ENCODE measurements around the gene ELAVL3. TPM values are rescaled to one million over a fixed set of nuclear protein-coding genes. Genes with fewer than 3 reads are reported as not detected.

Gene ELAVL3
- total RNA-seq, 4 donors from 2014 or later: not detected

DNA sequence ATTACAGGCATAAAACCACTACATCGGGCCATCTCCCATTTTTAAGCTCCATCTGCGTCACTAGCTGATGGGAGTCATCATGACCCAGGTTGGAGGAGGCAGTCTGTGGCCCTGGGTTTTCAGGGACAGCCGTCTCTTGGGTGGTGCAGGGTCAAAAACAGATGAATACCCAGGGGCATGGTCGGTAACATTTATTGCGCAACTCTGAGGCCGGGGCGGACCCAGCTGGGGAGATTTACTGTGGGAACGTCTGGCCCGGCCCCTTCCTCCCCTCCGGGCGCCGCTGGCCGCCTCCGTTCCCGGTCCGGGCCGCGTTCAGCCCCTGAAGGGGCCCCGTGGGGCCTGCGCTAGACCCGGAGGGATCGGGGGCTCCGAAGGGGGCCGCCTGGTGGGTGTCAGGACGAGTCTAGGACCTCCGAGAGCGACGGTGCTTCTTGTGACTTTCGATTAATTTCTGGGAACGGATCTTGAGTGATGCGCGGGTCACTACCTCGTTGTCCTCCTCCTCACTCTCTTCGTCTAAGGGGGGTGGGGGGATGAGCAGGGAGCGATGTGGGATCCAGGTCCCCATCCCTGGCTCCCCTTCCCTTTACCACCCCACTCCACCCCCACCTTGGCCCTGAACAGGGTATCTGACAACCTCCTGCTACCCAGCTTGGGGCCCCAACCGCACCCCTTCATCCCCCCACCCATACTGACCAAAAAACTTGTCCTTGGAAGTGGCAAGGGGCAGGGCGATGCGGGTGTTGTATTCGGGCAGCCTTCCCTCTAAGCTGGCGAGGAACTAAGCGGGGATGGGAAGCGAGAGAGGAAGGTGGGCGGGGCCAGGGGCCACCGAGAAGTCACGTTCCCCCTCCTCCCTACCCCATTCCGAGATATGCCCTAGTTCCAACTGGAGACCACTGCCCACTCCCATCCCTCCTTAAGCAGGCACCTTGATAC is 60.1 kb downstream of the ELAVL3 start:
- DNase-seq (ENCODE audit: low spot score) (no peak), ATAC-seq (ENCODE audit: low FRiP score) (no peak)
- TF ChIP-seq, protein P1, sequence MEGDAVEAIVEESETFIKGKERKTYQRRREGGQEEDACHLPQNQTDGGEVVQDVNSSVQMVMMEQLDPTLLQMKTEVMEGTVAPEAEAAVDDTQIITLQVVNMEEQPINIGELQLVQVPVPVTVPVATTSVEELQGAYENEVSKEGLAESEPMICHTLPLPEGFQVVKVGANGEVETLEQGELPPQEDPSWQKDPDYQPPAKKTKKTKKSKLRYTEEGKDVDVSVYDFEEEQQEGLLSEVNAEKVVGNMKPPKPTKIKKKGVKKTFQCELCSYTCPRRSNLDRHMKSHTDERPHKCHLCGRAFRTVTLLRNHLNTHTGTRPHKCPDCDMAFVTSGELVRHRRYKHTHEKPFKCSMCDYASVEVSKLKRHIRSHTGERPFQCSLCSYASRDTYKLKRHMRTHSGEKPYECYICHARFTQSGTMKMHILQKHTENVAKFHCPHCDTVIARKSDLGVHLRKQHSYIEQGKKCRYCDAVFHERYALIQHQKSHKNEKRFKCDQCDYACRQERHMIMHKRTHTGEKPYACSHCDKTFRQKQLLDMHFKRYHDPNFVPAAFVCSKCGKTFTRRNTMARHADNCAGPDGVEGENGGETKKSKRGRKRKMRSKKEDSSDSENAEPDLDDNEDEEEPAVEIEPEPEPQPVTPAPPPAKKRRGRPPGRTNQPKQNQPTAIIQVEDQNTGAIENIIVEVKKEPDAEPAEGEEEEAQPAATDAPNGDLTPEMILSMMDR (IDR thresholded peaks at IDR 0.05): no peak

DNA sequence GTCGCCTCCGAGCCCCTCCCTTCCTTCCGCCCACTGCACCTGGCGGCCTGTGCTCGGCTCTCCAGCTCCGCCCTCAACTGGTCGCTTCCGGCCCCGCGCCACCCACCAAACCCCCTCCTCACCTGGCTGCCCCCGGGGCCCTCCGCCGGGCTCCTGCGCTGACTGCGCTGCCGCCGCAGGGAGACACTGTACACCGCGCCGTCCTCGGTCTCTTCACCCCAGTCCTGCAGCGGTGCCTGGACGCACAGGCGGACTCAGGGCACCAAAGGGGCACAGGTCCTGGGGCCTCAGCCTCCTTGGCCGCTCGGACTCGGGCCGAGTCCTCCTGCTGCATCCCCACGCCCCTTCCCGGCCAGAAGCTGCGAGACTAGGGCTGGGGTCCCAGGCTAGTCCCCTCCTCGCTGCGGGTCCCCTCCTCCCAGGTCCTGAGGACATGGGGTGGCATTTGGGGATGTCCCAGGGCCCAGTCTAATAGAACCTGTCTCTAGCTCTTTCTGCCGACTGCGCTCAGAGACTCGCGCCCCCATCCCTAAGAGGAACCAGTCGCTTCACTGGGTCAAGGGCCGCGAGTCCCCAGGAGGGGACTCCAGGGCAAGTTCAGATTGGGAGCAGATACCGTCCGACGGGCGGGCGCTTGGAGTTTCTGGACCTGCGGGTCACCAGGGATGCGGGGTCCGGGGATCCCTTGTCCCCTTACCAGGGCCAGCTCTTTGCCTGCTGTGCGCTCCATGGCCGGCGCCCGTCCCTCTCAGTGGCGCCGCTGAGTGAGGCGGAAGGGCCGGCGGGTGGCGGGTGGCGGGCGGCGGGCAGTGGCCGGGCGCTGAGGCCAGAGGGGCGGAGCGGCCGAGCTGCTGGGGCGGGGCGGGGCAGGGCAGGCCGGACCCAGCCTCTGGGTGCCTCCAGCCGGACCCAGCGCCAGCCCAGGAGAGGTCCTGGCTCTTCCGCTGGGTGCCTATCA is 62.0 kb downstream of the ELAVL3 start, which contains the start of gene RGL3:
RGL3 (minus strand) TSS at position 766 of the 958 bp plus-strand sequence; CDS start at position 730, 36 bp downstream.
- TF ChIP-seq, protein P1 (IDR thresholded peaks at IDR 0.05): no peak
- ATAC-seq (ENCODE audit: low FRiP score) (no peak), DNase-seq (ENCODE audit: low spot score) (no peak)

DNA sequence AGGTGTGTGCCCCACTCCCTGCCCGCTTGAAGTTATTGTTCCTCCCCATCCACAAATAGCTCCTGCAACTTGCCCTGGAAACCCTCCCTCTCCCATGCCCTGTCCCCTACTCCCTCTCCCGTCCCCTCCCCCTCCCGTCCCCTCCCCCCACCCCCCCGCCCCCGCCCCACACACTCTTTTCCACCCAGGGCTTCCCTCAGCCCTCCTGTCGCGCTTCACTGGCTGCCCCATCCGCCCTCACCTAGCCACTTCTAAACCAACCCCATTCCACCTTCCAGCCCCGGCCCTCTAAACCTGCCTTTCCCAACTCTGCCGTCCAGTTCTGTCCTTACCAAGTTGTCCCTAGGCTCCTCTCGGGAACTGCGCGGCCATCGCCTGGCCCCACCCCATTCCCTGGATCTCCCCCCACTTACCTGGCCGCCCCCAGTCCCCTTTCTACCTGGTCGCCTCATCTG is 62.7 kb downstream of the ELAVL3 start:
- DNase-seq (ENCODE audit: low spot score) (no peak), ATAC-seq (ENCODE audit: low FRiP score) (no peak)
- TF ChIP-seq, protein P1 (IDR thresholded peaks at IDR 0.05): no peak

DNA sequence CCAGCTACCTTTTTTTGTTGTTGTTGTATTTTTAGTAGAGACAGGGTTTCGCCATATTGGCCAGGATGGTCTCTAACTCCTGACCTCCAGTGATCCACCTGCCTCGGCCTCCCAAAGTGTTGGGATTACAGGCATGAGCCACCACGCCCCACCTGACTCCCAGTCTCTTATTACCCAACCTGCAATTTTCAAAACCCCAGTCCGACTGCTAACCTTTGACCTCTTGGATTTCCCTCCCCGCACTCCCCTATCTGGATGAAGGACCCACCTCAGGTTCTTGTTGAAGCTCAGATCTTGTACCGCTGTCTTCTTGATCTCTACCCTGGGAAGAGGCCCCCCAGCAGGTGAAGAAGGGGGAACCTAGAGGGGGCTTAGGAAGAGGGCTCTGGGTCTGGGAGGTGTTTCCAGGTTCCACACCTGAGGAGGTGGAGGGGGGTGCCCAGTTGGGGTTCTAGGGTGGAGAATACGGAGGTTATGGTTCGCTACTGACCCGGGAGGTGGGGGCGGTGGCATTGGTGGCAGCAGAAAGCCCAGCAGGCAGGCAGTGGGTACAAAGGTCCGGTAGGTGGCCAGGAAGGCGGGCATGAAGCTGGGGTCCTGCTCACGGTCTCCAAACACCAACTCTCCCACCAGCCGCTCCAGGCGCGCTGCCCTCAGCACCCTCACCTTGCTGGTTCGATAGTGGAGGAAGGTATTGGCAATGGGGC is 64.3 kb downstream of the ELAVL3 start:
- no peak for ATAC-seq (ENCODE audit: low FRiP score)
- no peak for DNase-seq (ENCODE audit: low spot score)
- TF ChIP-seq, protein P1 (IDR thresholded peaks at IDR 0.05): no peak

DNA sequence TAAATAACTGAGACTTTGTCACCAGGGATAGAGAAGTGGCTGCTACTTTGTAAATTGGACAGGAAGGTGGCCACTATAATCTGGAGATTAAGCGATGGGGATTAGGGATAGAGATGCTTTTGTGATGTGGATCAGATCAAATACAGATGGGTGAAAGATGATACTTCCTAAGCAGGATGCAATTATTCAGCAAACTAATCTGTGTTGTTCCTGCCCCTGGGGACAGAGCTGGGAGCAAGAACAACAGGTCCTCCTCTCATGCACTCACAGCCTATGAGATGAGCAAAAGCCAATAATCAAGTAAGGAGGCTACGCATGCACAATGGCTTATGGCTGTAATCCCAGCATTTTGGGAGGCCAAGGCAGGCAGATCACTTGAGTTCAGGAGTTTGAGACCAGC is 66.3 kb downstream of the ELAVL3 start:
- ATAC-seq (ENCODE audit: low FRiP score) (no peak), DNase-seq (ENCODE audit: low spot score) (no peak)
- TF ChIP-seq, protein P1 (IDR thresholded peaks at IDR 0.05): no peak

GRCh38 chr19:11410682-11411081 is 70.2 kb downstream of the ELAVL3 start:
- DNase-seq (ENCODE audit: low spot score) (no peak), ATAC-seq (ENCODE audit: low FRiP score) (no peak)
- TF ChIP-seq, protein P1 (IDR thresholded peaks at IDR 0.05): no peak

Data from omental fat pad (tissue), 4 donors.